ENCODE data around the gene AVPI1. TPM values are rescaled to one million over a fixed set of nuclear protein-coding genes. Genes with fewer than 3 reads are reported as not detected.
"Not testable (repeated sequence)": the region's sequence is repeated elsewhere in the genome, so short reads cannot be mapped to it uniquely, and the experiment has no call there.

AVPI1 gene
- total and polyA plus RNA-seq, 8 donors = 3.7 to 9.1 (median 4.6) TPM

DNA sequence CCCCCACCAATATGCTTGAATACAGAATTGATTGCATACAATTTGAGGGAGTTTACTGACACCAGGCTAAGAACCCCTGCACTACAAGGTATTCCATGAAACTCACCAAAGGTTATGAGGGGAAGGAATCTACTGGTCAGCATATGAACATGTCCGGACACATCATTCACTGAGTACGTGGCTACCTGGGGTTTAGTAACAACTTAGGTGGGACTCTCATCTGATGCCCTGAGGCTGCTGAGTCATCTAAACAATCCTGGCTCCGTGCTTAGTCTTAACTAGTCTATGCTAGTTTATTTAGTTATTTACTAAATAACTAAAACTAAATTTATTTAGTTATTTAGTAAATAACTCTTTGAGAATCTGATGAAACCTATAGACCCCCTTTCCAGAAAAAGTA lies 35.3 kb downstream of the AVPI1 start:
- WGBS, 2 donors = 93 to 95% methylated on average over 3 of the region's 3 CpGs
- intact Hi-C loops (cut with DNase I) = no loop called here
- TF ChIP-seq CTCF (IDR thresholded peaks at IDR 0.05) = no peak
- ATAC-seq (no peak), FAIRE-seq (no peak), DNase-seq (no peak)
- Histone ChIP-seq H3K27me3 (no peaks in the 10 kb centered on the region), H3K4me1 (no peaks in the 10 kb centered on the region), H3K36me3 (peaks cover 0 to 7% (median 0%) of the 10 kb centered on the region in 3 donors), H3K27ac (no peak overlapping the region), H3K9me3 (no peaks in the 10 kb centered on the region), H3K4me3 (no peak overlapping the region)

GRCh38 chr10:97650726-97651125 lies 36.3 kb downstream of the AVPI1 start:
- no peak for DNase-seq
- peak in 1 of 4 donors; percentile 18 for ATAC-seq
- no peak for TF ChIP-seq CTCF (IDR thresholded peaks at IDR 0.05)
- 77% methylated on average over 3 of the region's 3 CpGs for WGBS, 2 donors
- peaks cover 0 to 7% (median 0%) of the 10 kb centered on the region in 3 donors for H3K36me3 ChIP-seq
- FAIRE-seq = no peak
- H3K4me1 ChIP-seq = no peaks in the 10 kb centered on the region
- intact Hi-C loops (cut with DNase I) = no loop called here
- H3K27me3 ChIP-seq = no peaks in the 10 kb centered on the region
- no peaks in the 10 kb centered on the region for H3K9me3 ChIP-seq
- no peak overlapping the region for H3K4me3 ChIP-seq
- peak overlapping the region in 1 of 4 donors; percentile 68 for H3K27ac ChIP-seq

GRCh38 chr10:97649405-97649750 lies 37.7 kb downstream of the AVPI1 start:
- H3K36me3 ChIP-seq; DNase-seq; H3K9me3 ChIP-seq; intact Hi-C loops (cut with DNase I); H3K4me3 ChIP-seq; H3K4me1 ChIP-seq; ATAC-seq; FAIRE-seq; H3K27me3 ChIP-seq: not testable (repeated sequence)
- WGBS, 2 donors = 91 to 94% methylated on average over 4 of the region's 4 CpGs
- H3K27ac ChIP-seq = peak overlapping the region in 2 of 4 donors; percentile 17 to 68

DNA sequence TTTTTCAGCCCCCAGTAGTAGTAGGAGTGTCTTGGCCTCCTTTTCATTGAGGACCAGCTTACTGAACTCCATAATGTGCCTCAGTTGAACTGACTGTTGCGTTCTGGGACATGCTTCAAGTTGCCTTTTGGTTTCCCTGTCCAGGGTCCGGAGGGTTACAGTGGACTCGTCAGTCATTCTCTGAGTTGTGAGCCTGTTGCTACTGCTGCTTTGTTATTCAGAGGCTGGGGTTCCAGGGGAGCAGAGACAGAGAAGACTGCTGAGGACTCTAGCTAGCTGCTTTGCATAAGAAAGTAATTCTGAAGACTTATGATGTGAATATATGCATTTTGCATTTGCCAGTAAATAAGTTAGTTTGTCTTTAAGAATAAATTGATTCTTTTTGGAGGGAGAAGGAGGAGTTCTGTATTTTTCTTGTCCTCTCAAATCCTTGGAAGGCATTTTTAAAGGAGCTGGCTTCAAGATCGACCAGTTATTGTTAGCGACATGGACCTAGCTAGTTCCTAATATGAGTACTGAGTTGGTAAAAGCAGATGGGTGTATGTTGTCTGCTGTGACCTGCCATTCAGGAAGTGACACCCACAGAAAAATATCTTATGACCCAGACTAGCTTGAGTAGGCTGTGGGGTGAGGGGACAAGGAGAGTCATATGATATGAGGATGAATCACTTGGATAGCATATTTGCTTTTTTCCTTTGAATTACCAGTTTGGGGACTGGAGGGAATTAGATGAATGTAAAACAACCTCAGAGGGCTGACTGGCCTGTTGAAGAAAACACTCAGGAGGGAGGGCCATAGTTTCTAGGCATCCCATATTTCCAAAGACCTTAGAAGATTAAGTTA lies 38.3 kb downstream of the AVPI1 start:
- FAIRE-seq = no peak
- no peak for TF ChIP-seq CTCF (IDR thresholded peaks at IDR 0.05)

DNA sequence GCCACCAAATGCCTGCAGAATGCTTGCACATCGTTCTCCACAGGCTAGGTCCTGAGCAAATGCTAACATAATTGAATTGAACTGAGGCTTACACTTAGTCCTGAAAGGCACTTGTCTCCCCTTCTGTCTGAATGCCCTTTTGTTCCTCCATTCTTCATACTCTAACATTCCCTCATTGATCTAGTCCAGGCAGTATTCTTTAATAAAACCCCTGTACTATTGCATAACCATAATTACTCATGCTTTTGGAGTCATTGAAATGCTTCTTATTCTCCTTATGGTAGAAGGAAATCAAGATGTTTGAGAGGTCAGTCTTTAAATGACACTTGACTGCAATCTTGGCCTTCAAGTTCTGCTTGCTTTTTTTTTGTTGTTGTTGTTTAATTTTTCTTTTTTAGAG lies 39.5 kb downstream of the AVPI1 start:
- Histone ChIP-seq H3K27ac (no peak overlapping the region), H3K9me3 (no peaks in the 10 kb centered on the region), H3K36me3 (peaks cover 0 to 12% (median 0%) of the 10 kb centered on the region in 3 donors), H3K4me1 (no peaks in the 10 kb centered on the region), H3K4me3 (no peak overlapping the region), H3K27me3 (no peaks in the 10 kb centered on the region)
- intact Hi-C loops (cut with DNase I) = no loop called here
- no peak for FAIRE-seq
- 75 to 76% methylated on average over 1 of the region's 1 CpG for WGBS, 2 donors
- TF ChIP-seq CTCF (IDR thresholded peaks at IDR 0.05) = no peak
- DNase-seq = no peak
- ATAC-seq = peak in 2 of 4 donors; percentile 12 to 14

More for the DNA sequence above, 38.3 kb downstream of the AVPI1 start:
- WGBS, 2 donors = 83 to 88% methylated on average over 5 of the region's 5 CpGs
- DNase-seq = peak in 1 of 6 donors; percentile 38
- peak in 3 of 4 donors; percentile 47 to 85 (median 84) for ATAC-seq
- H3K9me3 ChIP-seq = no peaks in the 10 kb centered on the region
- H3K36me3 ChIP-seq = peaks cover 0 to 12% (median 0%) of the 10 kb centered on the region in 3 donors
- intact Hi-C loops (cut with DNase I) = no loop called here
- H3K4me3 ChIP-seq = no peak overlapping the region
- no peaks in the 10 kb centered on the region for H3K4me1 ChIP-seq
- H3K27me3 ChIP-seq = no peaks in the 10 kb centered on the region
- peak overlapping the region in 2 of 4 donors; percentile 53 to 68 for H3K27ac ChIP-seq

All from pancreas (tissue), 10 donors.